Esophagus muscularis mucosa (tissue), 4 donors: ENCODE data around the gene UCN2. TPM values are rescaled to one million over a fixed set of nuclear protein-coding genes. Genes with fewer than 3 reads are reported as not detected.
A peak's percentile ranks its signal among the peaks of the same experiment; 100 is the strongest.

Experiments
- DNase-seq: peaks from one replicate; pipeline ENCODE4 v3.0.0-alpha.2; 2017; ENCODE audit errors: extremely low spot score
- H3K27ac ChIP-seq, 4 donors: fragments of 200-600 bp; sonication (generic); replicated peaks in 1 of 4; 1 replicate in 3 of 4; 2 replicates in 1 of 4; pipeline ENCODE4 v1.5.1; 2016 to 2019; ENCODE audit warnings: mild to moderate bottlenecking in 1 of 4
- H3K27me3 ChIP-seq, 4 donors: fragments of 200-600 bp; sonication (generic); one replicate each; pipeline versions ENCODE4 v1.5.1 to v1.6.0; 2016 to 2019
- H3K36me3 ChIP-seq, 4 donors: fragments of 200-600 bp; sonication (generic); one replicate each; pipeline ENCODE4 v1.5.1; 2016 to 2019
- H3K4me1 ChIP-seq, 4 donors: fragments of 200-600 bp; sonication (generic); one replicate each; pipeline ENCODE4 v1.5.1; 2016 to 2019
- H3K4me3 ChIP-seq, 4 donors: fragments of 200-600 bp; sonication (generic); 1 replicate in 2 of 4; 2 replicates in 2 of 4; pipeline ENCODE4 v1.5.1; 2016 to 2019; ENCODE audit warnings: mild to moderate bottlenecking in 4 of 4, moderate library complexity in 1 of 4
- H3K9me3 ChIP-seq, 4 donors: fragments of 200-600 bp; sonication (generic); 1 replicate in 3 of 4; 2 replicates in 1 of 4; pipeline ENCODE4 v1.5.1; 2016 to 2019
- EP300 ChIP-seq: sonication (generic); formaldehyde crosslinking; IDR thresholded peaks from one replicate; pipeline ENCODE4 v1.6.1; 2017; ENCODE audit warnings: antibody characterized with exemption
- POLR2A ChIP-seq: fragments of 450-650 bp; IDR thresholded peaks from one replicate; pipeline ENCODE4 v1.6.1; 2017; ENCODE audit warnings: antibody characterized with exemption, moderate library complexity, mild to moderate bottlenecking, low read depth
- POLR2AphosphoS5 ChIP-seq, 2 donors: sonication (generic); formaldehyde crosslinking; IDR thresholded peaks; one replicate each; pipeline ENCODE4 v1.6.1; 2017; ENCODE audit warnings: antibody characterized with exemption in 2 of 2
- WGBS: methylation state at CpG from one replicate; pipeline ENCODE4 v1.1.5; 2018; 5-methylcytosine and 5-hydroxymethylcytosine counted together
- intact Hi-C: fragments of 100-400 bp; cut with DNase I; formaldehyde crosslinking; loops from one replicate; pipeline ENCODE4 v1.15.1; 2023
- total RNA-seq, 4 donors: library from RNA; depleted of rRNA; stranded (reverse); fragments of >200 nt; gene quantifications; one replicate each; pipeline versions ENCODE4 v1.1.0 to v1.2.1, GENCODE V29; 2016
- TF ChIP-seq, protein P1 (sequence below), 3 experiments: fragments of 200-600 bp in 2 of 3; fragments of 450-650 bp in 1 of 3; sonication (generic) in 2 of 3; IDR thresholded peaks; one replicate each; pipeline ENCODE4 v1.5.1; 2017 to 2019; ENCODE audit warnings: antibody characterized with exemption in 3 of 3, mild to moderate bottlenecking in 2 of 3, moderate library complexity in 1 of 3

UCN2 gene
- total RNA-seq, 4 donors from 2014 or later, result not detected

DNA sequence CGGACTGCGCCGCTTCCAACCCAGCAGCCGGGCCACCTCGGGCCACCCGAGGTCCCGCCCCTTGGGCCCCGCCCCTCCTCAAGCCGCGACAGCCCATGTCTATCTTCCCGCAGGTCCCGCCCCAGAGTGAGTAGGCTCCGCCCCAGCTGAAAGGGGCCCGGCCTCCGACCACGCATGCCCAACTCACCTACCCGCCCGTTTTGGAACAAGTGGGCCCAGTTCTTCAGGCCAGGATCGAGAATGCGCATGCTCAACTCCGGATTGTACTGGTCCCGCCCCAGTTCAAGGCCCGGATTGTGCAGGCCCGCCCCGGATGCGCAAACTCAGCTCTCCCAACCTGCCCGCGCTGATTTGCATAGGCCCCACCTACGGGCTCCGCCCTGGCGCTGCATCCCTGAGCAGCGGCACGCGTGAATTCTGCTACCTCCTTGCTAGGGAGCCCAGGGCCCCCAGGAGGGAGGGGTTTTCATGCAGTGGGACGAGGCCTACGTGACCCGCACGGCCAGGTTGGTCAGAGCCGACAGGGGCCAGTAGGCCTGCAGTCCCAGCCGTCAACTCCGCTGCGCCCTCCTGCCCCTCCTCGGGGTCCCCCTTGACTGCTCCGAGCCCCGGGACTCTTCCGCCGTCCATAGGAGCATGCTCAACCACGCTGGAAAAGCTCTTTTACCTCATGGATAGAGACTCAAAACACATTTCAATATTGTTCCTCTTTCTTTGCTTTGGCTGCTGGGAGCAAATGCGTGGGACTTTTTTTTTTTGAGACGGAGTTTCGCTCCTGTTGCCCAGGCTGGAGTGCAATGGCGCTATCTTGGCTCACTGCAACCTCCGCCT lies 6.6 kb downstream of the UCN2 start, which contains the start of gene PFKFB4:
Gene PFKFB4, minus strand, starts transcription at position 8 of the 831 bp plus-strand sequence. CDS start 26 bp downstream, outside the sequence.
- intact Hi-C loops, result no loop called here
- Histone ChIP-seq H3K9me3 (no peaks in the 10 kb centered on the region), H3K4me1 (peaks cover 42 to 57% (median 54%) of the 10 kb centered on the region in 4 donors), H3K36me3 (no peaks in the 10 kb centered on the region), H3K27ac (peak within 1 kb of the TSS; percentile 70 to 79 (median 76)), H3K4me3 (peak within 1 kb of the TSS; percentile 58 to 75 (median 64)), H3K27me3 (no peaks in the 10 kb centered on the region)
- WGBS, result under 1% methylated on average over 28 of the region's 53 CpGs
- no peak for TF ChIP-seq POLR2A
- TF ChIP-seq EP300, result no peak
- TF ChIP-seq POLR2AphosphoS5 (IDR thresholded peaks at IDR 0.05), result peak; percentile 66 to 92
- TF ChIP-seq, protein P1, sequence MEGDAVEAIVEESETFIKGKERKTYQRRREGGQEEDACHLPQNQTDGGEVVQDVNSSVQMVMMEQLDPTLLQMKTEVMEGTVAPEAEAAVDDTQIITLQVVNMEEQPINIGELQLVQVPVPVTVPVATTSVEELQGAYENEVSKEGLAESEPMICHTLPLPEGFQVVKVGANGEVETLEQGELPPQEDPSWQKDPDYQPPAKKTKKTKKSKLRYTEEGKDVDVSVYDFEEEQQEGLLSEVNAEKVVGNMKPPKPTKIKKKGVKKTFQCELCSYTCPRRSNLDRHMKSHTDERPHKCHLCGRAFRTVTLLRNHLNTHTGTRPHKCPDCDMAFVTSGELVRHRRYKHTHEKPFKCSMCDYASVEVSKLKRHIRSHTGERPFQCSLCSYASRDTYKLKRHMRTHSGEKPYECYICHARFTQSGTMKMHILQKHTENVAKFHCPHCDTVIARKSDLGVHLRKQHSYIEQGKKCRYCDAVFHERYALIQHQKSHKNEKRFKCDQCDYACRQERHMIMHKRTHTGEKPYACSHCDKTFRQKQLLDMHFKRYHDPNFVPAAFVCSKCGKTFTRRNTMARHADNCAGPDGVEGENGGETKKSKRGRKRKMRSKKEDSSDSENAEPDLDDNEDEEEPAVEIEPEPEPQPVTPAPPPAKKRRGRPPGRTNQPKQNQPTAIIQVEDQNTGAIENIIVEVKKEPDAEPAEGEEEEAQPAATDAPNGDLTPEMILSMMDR (IDR thresholded peaks at IDR 0.05), result peak in 1 of 3 experiments; percentile 30
- peak; percentile 100 for DNase-seq

DNA sequence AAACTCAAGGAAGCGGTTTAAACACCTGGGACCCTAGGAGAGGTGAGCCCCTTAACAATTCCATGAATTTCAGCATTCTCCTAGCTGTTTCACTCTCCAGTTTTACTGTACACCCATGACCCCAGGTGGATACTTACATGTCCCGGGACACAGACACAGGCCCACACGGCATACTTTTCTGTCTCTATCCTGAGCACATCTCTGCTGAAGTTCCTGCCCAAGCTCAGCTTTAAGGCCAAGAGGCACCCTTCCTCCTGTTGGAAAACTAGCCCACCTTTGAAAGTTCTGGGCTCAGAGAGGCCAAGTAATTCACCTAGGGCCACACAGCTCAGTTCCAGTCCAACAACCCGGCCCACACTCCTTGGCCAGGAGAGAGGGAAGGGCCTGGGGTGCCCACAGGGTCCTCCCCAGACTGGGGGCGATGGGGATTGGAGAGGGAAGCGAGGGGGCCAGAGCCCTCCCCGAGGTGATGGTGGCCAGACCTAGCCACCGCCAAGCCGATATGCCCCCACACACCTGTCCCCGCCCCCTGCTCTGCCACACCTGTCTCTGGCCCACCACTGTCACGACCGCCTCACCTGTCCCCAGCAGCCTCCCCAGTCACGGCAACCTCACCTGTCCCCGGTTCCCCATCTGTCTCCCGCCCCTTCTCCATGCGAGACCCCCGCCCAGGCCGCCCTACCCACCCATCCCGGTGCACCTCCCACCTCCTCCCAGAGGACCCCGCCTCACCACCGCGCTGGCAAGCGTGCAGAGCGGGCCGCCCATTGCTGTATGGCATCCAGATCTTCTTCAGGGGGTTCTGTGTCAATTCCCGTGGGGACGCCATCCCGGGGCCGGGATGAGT lies 7.4 kb downstream of the UCN2 start:
- no peaks in the 10 kb centered on the region for H3K36me3 ChIP-seq
- DNase-seq, result no peak
- H3K27me3 ChIP-seq, result no peaks in the 10 kb centered on the region
- peak overlapping the region; percentile 70 to 73 (median 71) for H3K27ac ChIP-seq
- H3K9me3 ChIP-seq, result no peaks in the 10 kb centered on the region
- intact Hi-C loops, result no loop called here
- no peak for TF ChIP-seq EP300
- no peak for TF ChIP-seq POLR2A
- TF ChIP-seq POLR2AphosphoS5 (IDR thresholded peaks at IDR 0.05), result no peak
- TF ChIP-seq, protein P1 (IDR thresholded peaks at IDR 0.05), result no peak
- peaks cover 40 to 53% (median 50%) of the 10 kb centered on the region in 4 donors for H3K4me1 ChIP-seq
- H3K4me3 ChIP-seq, result peak overlapping the region; percentile 58 to 75 (median 64)
- WGBS, result 31% methylated on average over 7 of the region's 29 CpGs

DNA sequence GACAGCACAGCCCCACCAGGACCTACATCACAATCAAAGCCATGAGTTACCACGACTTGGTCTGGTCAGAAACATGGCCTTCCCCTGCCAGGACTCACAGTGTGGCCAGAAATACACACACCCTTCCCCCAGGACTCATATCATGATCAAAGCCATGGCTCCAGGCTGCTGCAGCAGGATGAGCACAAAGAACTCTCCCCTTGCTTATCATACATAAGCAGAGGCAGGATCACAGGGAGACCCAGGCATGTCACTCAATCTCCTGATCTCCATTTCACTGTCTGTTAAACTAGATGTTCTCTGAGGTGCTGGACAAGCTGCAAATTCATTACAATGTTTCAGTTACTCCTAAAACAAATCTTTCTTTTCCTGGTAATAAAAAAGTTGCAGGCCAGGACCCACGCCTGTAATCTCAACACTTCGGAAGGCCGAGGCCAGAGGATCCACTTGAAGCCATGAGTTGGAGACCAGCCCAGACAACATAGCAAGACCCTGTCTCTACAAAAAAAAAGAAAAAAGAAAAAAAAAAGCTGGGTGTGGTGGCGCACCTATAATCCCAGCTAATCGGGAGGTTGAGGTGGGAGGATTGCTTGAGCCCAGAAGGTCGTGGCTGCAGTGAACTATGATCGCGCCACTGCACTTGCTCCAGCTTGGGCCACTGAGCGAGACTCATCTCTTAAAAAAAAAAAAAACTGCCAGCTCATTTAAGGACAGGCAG lies 8.2 kb downstream of the UCN2 start:
- peak overlapping the region in 1 of 4 donors; percentile 70 for H3K27ac ChIP-seq
- H3K4me3 ChIP-seq, result no peak overlapping the region
- H3K27me3 ChIP-seq, result no peaks in the 10 kb centered on the region
- 87% methylated on average over 10 of the region's 10 CpGs for WGBS
- intact Hi-C loops, result no loop called here
- no peak for DNase-seq
- H3K9me3 ChIP-seq, result no peaks in the 10 kb centered on the region
- peaks cover 33 to 45% (median 42%) of the 10 kb centered on the region in 4 donors for H3K4me1 ChIP-seq
- TF ChIP-seq, protein P1 (IDR thresholded peaks at IDR 0.05), result no peak
- no peak for TF ChIP-seq POLR2A
- TF ChIP-seq EP300, result no peak
- no peak for TF ChIP-seq POLR2AphosphoS5 (IDR thresholded peaks at IDR 0.05)
- H3K36me3 ChIP-seq, result no peaks in the 10 kb centered on the region
